Germinal center (tissue), 1 donor: Measurements from ENCODE around the gene DACT3.

Source experiments
- DNase-seq: peaks from one replicate; pipeline ENCODE4 v3.0.0; 2012; ENCODE audit warnings: mixed read lengths, low spot score

The DACT3 gene

DNA sequence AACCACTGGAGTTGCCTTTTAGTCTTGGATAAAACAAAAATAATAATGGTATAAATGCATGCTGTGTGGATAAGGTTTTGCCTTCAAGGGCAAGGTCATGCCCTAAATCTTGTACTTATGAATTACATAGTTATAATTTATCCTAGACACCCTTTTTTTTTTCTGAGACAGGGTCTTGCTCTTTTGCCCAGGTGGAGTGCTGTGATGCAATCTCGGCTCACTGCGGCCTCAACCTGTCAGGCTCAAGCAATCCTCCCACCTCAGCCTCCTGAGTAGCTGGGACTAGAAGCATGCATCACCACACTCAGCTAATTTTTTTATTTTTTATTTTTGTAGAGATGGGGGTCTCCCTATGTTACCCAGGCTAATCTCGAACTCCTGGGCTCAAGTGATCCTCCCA, 7.7 kb upstream of the DACT3 start:
- no peak for DNase-seq

DNA sequence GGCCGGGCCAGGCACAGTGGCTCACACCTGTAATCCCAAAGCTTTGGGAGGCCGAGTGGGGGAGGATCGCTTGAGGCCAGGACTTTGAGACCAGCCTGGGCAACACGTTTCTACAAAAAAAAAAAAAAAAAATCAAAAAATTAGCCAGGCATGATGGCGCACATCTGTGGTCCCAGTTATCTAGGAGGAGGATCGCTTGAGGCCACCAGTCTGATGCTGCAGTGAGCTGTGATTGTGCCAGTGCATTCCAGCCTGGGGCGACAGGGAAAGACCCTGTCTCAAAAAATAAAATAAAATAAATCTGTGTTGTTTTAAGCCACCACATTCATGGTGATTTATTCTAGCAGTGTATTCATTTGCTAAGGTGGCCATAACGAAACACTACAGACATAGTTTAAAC, 4.1 kb upstream of the DACT3 start:
- DNase-seq, result no peak

DNA sequence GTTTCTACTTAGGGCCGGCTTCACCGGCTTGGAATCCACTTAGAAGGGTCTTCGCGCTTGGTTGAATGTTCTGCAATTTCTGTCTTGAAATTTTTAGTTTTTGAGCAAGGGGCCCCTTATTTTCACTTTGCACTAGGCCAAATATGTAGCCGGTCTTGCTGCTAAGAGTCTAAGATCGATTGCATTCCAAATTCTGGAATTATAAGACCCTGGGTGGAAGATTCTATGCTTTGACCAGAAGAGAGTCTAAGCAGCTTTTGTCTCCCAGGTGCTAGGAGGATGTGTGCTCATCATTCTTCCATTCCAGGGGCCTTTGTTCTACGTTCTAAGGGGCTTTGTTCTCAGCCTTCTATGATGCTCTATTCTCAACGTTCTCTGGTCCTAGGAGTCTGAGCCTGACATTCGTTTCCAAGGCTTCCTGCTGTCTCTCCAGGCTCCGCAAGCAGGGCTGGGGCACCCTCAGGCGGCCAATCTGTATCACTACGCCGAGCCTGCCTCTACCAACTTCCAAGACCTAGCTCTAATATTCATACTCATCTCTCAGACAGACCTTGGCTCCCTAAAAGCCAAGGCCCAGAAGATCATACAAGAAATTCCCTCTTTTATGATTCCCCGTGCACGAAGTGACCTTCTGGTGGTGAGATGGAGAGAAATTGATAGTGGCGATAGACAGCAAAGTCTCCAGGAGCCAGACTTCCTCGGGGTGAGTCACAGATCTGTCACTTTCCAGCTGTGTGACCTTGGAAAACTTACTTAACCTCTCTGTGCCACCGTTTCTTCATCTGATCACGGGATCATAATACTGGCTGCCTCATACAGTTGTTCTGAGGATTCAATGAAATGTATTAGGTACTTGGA, 982 bp upstream of the DACT3 start:
- peak; percentile 76 for DNase-seq

DNA sequence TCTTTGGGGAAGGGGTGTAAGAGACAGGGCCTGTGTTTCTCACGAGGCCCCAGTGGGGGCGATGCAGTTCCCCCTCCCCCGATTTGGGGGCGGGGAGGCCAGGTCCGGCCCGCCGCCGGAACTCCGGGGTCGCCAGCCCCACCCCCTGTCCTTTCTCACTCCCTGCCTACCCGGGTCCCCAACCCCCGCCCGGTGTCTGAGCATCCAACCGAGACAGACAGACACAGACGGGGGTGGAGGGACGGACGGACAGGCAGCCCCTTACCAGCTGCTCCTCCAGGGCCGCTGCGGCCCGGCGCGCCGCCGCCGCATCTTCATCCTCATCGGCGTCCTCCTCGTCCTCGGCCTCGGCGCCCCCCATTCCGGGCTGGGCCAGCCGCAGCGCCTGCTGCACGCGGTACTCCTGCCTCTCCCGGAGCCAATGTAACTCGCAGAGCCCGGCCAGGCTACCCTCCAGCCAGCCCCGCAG, 397 bp downstream of the DACT3 start:
- no peak for DNase-seq

DNA sequence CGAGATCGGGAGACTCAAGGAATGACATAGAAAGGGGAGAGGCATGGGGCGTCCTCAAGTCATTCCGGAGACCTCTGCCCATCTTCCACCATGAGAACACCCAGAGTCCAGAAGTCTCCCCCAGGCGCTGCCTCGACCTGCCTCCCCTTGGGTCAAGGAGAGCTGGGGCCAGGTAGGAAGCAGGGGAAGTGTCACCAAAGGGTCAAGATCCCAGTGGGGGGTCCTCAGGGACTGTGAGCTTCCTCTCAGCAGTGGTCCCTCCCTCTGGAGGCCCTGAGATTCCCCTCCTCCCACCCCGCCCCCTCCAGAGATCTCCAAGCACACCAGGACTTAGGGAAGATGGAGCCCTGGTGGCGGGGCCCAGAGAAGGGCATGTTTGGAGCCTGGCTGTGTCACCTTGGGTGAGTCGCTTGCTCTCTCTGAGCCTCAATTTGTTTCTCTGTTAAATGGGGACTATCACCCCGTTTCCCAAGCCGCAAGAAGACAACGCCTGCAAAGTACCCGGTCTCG, 919 bp downstream of the DACT3 start:
- DNase-seq, result no peak

DNA sequence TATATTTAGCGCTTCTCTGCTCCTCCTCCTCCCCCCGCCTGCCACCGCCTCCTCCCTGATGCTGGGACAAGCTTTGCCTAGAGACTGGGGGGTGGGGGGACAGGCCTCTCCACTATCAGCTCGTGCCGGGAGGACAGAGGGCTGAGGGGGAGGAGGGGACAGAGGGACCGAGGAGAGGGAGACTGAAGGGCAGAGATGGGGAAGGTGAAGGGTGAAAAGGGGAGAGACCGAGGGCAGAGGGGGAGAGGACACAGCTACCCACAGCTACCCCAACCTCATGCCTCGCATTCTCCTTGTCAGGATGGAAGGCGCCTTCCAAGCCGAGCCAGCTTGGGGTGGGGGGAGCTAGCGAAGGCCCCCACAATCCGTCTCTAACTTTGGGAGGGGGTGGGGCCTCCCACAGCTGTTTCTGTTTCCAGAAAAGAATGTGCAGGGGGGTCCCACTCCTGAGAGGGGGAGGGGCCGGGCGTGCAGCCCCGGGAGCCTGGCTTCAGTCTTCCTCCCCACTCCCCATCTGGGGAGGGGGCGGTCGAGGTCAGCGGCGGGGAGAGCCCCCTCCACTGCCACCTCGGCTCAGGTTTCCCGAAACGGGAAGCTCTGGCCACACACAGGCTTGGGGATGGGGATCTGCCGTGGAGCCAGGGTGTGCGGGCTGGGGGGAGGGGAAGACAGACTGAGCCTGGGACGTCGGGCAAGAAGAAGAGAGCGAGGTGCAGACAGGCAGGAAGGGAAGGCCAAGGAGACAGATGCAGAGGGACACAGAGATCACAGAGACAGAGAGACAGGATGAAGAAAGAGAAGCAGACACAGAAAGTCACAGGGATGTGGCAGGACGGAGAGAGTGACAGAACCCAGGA, 1.6 kb downstream of the DACT3 start:
- no peak for DNase-seq

DNA sequence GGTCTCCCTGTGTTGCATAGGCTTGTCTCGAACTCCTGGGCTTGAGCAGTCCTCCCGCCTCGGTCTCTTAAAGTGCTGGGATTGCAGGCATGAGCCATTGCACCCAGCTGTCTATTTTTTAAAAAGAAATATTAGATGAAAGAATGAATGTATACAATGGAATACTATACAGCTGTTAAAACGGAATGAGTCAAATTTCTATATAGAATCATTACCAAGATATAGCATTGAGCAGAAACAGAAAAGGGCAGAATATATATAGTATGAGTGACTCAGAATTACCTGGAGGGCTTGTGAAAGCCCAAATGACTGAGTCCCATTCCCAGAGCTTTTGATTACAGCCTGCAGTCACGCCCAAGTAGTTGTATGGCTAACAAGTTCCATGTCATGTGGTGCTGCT, 4.4 kb downstream of the DACT3 start:
- DNase-seq, result no peak

DNA sequence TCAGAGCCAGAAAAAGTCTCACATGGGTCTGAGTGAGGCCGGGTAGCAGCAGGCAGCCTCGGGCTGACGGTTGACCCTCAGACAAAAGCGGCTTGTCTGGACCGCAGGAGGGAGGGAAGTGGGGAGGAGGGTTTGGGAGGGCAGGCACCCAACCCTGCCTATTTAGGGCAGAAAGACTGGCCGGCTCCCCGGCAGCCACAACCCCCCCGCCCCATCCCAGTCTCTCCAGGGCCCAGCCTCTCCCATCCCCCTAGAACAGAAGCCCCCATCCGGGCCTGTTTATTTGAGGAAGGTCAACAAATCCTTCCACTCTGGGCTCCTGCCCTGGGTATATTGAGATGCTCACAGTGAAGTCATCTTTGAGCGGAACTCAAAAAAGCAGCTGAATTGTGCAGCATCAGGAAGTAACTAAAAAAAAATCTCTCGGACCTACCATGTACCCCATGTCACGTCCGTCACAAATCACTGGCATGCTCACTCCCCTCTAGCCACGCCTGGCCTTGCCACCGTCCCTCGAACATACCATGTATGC, 6.3 kb downstream of the DACT3 start:
- DNase-seq, result no peak

DNA sequence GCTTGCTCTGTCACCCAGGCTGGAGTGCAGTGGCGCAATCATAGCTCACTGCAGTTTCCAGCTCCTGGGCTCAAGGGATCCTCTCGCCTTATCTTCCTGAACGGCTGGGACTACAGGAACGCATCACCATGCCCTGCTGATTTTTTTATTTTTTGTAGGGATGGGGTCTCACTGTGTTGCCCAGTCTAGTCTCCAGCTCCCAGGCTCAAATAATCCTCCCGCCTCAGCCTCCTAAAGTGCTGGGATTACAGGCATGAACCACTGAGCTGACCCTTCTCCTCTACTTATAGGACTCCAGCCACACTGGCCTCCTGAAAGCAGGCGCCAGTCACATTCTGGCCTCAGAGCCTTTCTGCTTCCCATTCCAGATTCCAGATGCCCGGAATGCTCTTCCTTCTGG, 10.5 kb downstream of the DACT3 start:
- no peak for DNase-seq

DNA sequence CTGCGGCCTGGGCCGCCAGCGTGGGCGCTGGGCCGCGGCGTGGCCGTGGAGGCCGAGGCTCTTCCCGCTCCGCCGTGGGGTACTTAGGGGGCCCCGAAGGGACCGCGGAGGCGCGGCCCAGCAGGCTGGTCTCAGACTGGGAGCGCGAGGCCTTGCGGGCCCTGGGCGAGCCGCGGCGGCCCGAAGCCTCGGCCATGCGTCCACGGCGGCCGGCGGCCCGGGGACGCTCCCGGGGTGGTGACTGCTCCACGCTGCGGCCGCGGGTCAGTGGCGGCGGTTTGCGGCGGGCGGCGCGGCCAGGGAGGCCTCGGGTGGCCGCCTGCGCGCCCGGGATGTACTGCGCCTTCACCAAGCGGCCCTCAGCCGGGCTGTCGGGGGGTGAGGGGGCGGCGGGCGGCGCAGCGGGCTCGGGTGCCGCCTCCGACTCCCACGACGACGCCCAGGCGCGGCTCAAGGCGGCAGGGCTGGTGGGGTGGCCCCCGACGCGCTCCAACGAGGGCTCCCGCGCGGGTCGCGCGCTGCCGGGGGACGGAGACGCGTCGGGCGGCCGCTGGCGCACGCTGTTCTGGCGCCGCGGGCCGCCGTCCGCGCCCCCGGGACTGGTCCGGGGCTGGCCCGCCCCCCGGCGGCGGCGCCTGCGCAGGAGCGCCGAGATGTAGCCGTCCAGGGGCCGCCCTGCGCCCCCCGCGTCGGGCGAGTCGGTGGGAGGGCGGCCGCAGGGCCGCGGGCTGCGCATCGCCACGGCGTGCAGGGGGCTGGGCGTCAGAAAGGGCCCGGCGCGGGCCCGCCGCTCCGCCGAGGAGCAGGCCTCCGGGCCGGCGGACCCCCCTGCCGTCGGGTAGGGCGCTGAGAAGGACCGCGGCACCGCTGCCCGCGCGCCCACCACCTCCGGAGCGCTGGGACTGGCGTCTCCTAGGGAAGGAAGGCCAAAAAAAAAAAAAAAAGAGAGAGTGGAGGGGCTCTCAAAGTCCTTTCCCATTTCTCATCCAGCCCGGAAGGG, 11.7 kb downstream of the DACT3 start:
- DNase-seq, result no peak

DNA sequence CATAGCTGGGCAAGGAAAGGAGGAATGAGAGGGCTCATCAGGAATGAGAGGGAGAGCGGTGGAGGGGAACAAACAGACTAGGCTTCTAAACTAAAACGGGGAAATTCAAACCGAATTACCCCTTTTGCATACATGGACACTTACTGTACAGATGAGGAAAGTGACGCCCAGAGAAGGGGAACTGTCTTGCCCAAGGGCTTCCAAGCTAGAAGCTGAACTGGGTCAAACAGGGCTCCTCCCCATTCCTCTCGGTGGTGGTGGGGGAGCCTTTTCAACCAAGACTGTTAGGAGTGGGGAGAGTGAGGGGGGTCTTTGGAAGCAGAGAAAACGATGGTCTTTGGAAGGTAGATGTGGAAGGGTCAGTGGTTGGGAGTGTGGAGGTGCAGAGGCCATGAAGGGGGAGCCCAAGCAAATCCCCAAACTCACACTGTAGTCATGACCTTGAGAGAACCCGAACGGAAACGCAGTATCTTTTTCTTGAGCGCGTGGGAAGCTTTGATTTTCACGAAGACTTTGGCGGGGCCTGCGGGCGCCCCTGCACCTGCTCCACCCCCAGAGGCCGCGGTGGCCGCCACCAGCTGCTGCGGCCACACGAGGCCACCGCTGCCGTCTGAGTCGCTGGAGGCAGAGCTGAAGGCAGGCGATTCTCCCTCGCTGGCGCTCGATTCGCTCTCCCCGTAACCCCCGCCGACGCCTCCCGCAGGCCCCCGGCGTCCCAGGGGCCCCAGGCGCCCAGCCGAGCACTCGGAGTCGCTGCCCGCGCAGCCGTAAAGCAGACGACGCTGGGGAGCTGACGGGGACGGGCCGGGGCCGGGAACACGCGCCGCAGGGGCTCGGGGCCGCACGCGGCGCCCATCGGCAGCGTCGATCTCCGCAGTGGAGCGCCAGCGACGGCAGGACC, 12.7 kb downstream of the DACT3 start:
- DNase-seq, result no peak

DNA sequence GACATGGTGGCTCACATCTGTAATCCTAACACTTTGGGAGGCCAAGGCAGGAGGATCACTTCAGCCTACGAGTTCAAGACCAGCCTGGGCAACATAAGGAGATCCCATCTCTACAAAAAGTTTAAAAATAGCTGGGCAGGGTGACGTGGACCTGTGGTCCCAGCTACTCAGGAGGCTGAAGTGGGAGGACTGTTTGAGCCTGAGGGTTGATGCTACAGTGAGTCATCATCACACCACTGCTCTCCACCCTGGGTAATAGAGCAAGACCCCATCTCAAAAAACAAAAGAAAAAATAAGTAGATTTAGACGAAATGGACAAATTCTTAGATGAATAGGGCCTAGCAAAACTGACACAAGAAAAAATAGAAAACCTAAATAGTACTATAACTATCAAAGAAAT, 14.6 kb downstream of the DACT3 start:
- no peak for DNase-seq

DNA sequence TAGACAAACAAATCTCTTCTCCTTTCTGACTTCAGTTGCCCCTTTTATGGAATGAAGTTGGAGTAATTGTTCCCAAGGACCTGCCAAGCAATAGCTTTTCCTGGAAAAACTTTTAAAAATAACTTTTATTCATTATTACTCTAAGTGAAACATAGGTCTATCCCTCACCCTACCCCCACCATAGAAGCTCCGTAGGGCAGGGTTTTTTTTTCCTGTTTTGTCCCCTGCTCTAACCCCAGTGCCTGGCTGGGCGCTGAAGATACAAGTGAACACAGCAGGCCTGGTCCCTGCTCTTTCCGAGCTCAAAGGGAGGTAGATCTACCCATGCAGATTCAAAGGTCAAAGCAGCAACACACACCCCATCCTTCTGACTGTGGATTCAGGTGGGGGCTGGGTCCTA, 16.3 kb downstream of the DACT3 start:
- DNase-seq, result no peak

DNA sequence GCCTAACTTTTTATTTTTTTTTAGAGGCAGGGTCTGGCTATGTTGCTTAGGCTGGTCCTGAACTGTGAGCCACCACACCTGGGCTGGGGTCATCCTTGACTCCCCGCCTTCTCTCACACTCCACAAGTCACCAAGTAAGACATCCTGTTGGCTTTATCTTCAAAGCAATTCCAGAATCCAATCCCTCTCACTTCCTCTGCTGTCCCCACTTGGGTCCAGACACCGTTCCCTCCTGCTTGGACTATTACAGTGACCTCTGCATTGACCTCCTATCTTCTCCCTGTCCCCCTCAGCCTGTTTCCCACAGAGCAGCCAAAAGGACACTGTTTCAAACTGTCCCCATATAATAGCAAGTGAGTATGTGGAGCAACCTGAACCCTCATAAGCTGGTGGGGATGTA, 20.3 kb downstream of the DACT3 start:
- no peak for DNase-seq

DNA sequence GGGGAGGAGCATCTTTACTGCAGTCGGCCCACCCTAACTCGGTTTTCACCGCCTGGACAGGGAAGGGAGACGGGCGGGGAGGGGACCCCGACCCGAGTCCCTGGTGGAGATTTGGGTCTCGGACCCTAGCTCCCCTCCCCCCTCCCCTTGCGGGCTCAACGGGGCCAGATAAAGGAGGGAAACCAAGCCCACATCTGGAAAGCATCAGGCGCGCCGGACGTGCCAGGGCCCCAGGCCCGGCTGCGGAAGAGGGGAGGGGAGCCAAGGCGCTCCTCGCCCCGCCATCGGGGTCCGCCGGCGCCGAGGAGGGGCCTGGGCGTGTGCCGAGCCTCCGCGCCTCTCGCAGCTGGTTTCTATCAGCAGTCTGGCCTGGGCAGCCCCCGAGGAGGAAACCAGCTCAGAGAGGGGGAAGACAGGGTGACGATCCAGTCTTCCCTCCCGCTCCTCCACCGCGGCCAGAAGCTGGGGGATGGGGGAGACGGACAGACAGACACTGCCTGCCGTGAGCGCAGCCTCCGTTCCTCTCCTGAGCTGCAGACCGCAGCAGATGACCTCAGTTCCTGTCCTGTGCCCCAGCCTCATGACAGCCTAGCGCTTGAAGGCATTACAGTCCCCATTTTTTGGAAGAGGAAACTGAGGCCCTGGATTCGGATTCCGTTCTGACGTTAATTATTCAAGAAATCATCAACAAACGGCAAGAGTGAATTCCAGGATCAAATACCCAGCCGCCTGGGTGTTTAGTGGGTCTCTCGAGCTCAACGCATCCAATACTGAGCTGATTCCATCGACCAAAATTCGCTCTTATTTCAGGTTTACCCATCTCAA, 21.4 kb downstream of the DACT3 start:
- DNase-seq, result no peak

DNA sequence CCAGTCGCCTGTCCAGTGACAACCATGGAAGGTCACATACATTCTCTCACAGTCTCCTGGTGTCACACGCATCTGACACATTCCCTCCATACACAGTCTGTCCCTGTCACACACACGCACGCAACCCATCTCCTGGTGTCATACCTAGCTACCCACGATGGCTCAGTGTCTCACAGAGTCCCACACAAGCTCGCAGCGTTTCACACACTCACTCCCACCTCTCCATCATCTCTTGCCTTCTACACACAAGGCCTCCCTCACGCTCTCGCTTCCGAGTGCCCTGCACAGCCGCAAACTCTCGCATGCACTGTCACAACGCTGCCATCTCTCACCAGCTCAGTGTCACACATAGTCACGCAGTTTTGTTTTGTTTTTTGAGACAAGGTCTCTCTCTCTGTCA, 23.8 kb downstream of the DACT3 start:
- no peak for DNase-seq

DNA sequence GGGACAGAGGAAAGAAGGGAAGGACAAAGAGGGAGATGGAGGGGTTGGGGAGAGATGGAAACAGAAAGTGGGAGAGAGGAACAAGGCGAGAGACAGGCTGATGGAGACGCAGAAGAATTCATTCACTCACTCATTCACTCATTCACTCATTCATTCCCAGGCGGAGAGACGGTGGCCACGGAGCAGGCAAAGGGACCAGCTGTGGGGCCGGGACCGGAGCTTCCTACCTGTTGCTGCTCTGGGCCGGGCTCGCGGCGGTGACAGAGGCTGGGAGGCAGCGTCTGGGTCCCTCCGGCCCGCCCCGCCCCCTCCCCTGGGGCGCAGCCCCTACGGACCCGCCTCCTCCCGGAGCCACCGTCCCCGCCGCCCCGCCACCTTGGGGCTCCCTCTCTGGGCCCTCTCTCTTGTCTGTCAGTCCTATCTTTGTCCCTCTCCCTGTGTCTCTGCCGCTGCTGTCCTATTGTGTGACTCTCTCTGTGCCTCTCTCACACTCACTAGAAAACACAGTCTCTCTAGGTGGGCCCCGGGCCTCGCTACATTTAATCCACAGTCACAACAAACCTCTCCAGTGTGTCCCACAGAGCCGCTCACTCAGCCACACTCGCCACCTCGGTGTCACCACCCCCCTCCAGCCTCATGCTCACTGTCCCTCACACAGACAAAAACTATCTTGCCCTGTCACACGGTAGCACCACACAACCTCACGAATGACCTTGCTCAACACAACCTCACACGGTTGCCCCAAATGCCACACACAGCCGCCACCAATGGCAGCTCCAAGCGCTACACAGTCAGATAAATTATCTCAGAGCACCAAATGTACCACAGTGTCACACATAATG, 24.8 kb downstream of the DACT3 start, which contains the start of gene GNG8:
TSS of gene GNG8 (minus strand) at position 283 of the 842 bp plus-strand sequence. CDS start 1,520 bp downstream, outside the sequence.
- DNase-seq, result no peak

DNA sequence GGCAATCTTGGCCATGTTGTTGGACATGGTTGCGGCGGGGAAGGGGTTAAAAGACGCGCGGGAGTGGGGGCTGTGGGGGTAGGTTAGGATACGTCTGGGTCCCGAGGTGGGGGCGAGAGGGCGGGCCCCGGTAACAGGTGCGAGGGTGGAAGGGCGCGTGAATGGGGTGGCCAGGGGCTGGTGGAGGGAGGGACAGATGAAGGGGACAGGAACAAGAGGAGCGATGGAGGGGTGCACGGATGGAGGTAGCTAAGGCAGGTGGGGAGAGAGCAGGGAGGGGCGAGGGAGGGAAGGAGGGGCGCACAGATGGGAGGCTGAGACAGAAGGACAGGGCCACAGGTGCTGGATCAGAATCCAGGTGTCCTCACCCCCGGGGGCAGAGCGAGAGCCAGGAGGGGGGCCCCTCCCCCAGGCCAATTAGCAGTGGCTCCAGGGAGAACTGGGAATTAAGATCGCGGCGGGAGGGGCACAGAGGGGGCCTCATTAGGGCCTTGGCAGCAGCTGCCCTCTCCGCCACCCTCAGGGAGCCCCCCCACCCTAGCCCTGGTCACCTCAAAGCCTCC, 26.2 kb downstream of the DACT3 start:
- no peak for DNase-seq
